Spleen (tissue), 11 donors: ENCODE results near the gene C1orf159. TPM values are rescaled to one million over a fixed set of nuclear protein-coding genes. Genes with fewer than 3 reads are reported as not detected.
A peak's percentile ranks its signal among the peaks of the same experiment; 100 is the strongest.

Source experiments
- DNase-seq: peaks from one replicate; pipeline ENCODE4 v3.0.0-alpha.2; 2020
- H3K27ac ChIP-seq, 8 donors: fragments of 200-600 bp; sonication (generic) in 7 of 8; 1 replicate in 4 of 8; 2 replicates in 4 of 8; pipeline versions ENCODE4 v1.5.0 to v1.8.0; 2016 to 2021; ENCODE audit warnings: inconsistent platforms in 4 of 8, mild to moderate bottlenecking in 4 of 8, moderate library complexity in 1 of 8
- H3K27me3 ChIP-seq, 7 donors: fragments of 200-600 bp; sonication (generic) in 6 of 7; replicated peaks in 1 of 7; 1 replicate in 4 of 7; 2 replicates in 3 of 7; pipeline versions ENCODE4 v1.5.0 to v1.8.0; 2016 to 2021; ENCODE audit warnings: inconsistent platforms in 3 of 7, mild to moderate bottlenecking in 1 of 7
- H3K36me3 ChIP-seq, 6 donors: fragments of 200-600 bp; sonication (generic) in 5 of 6; 1 replicate in 4 of 6; 2 replicates in 2 of 6; pipeline versions ENCODE4 v1.5.0 to v1.8.0; 2016 to 2021; ENCODE audit warnings: inconsistent platforms in 2 of 6
- H3K4me1 ChIP-seq, 6 donors: fragments of 200-600 bp; sonication (generic) in 5 of 6; 1 replicate in 3 of 6; 2 replicates in 3 of 6; pipeline versions ENCODE4 v1.5.0 to v1.8.0; 2016 to 2021; ENCODE audit warnings: inconsistent platforms in 3 of 6
- H3K4me3 ChIP-seq, 8 donors: fragments of 200-600 bp; sonication (generic) in 7 of 8; 1 replicate in 4 of 8; 2 replicates in 4 of 8; pipeline versions ENCODE4 v1.5.0 to v1.8.0; 2016 to 2021; ENCODE audit warnings: inconsistent platforms in 4 of 8, mild to moderate bottlenecking in 4 of 8, moderate library complexity in 2 of 8
- H3K9me3 ChIP-seq, 8 donors: fragments of 200-600 bp; sonication (generic) in 7 of 8; 1 replicate in 4 of 8; 2 replicates in 4 of 8; pipeline versions ENCODE4 v1.5.0 to v1.8.0; 2016 to 2021; ENCODE audit warnings: inconsistent platforms in 4 of 8
- CTCF ChIP-seq, 11 experiments: fragments of 200-600 bp in 7 of 11; fragments of 450-650 bp in 4 of 11; sonication (generic) in 4 of 11; IDR thresholded peaks in 8 of 11; conservative IDR thresholded peaks in 3 of 11; 1 replicate in 7 of 11; 2 replicates in 4 of 11; pipeline versions ENCODE4 v1.4.0 to v1.8.0; 2016 to 2021; ENCODE audit warnings: antibody characterized with exemption in 11 of 11, inconsistent platforms in 4 of 11, mild to moderate bottlenecking in 1 of 11
- POLR2A ChIP-seq, 3 donors: fragments of 450-650 bp; IDR thresholded peaks; one replicate each; pipeline ENCODE4 v1.5.1; 2017; ENCODE audit warnings: antibody characterized with exemption in 3 of 3, mild to moderate bottlenecking in 1 of 3
- POLR2AphosphoS5 ChIP-seq, 3 donors: sonication (generic); formaldehyde crosslinking; IDR thresholded peaks; one replicate each; pipeline ENCODE4 v1.5.1; 2017; ENCODE audit warnings: antibody characterized with exemption in 3 of 3
- WGBS, 5 donors: extraction: QIAGEN DNeasy Blood & Tissue Kit in 3 of 5; methylation state at CpG; one replicate each; pipeline versions ENCODE4 v1.1.5 to v1.1.7; 2013 to 2018; 5-methylcytosine and 5-hydroxymethylcytosine counted together
- intact Hi-C: fragments of 100-400 bp; cut with DNase I; formaldehyde crosslinking; loops from one replicate; pipeline ENCODE4 v1.15.0; 2023; ENCODE audit warnings: low total_unique reads
- polyA plus RNA-seq, 3 donors: library from polyadenylated mRNA; stranded (reverse); fragments of 200-250 nt; gene quantifications; one replicate each; pipeline ENCODE4 v1.2.1, GENCODE V29; 2013
- total RNA-seq, 7 donors: library from RNA; depleted of rRNA in 3 of 7; stranded (reverse); fragments of >200 nt in 3 of 7; fragmentation: NEBNext Ultra II Directional in 4 of 7; extraction: Animal tissue kit (Norgen Biotek cat#: 25700) in 4 of 7; gene quantifications; one replicate each; pipeline versions ENCODE4 v1.1.0 to v1.2.1, GENCODE V29; 2016 to 2021
- donor health status: healthy with polysubstance abuse.
- donor health status: DM: no; HTN: no; CAD: no; lungs with moderate emphysema.
- donor health status: DM: no; HTN: no; CAD: no.
- donor health status: Bipolar disorder and iron deficiency.
- donor health status: healthy.
- donor health status: DM: no; HTN: no; CAD: no.
- donor health status: DM: yes; HTN: yes; CAD: no.

The C1orf159 gene
- total and polyA plus RNA-seq, 10 donors, result 8.5 to 25.7 (median 18.8) TPM

- DNase-seq, result no peak
- H3K36me3 ChIP-seq, result no peaks in the 10 kb centered on the region
- TF ChIP-seq POLR2AphosphoS5 (IDR thresholded peaks at IDR 0.05) (no peak), POLR2A (IDR thresholded peaks at IDR 0.05) (no peak), CTCF (IDR thresholded peaks at IDR 0.05 in 8 of 11, conservative IDR thresholded peaks at IDR 0.05 in 3 of 11) (no peak)
- no peak overlapping the region for H3K4me3 ChIP-seq
- intact Hi-C loops, result loop anchor here (5.0 kb wide), 1 partner anchor 75 kb away; no protein-coding TSS in a partner anchor
- no peak overlapping the region for H3K27ac ChIP-seq
- H3K27me3 ChIP-seq, result peaks cover 0 to 89% (median 69%) of the 10 kb centered on the region in 7 donors
- H3K4me1 ChIP-seq, result peaks cover 17 to 53% (median 35%) of the 10 kb centered on the region in 6 donors
- H3K9me3 ChIP-seq, result no peaks in the 10 kb centered on the region
- 29 to 36% (median 31%) methylated on average over 21 to 29 of the region's 29 CpGs for WGBS, 5 donors
Measured at GRCh38 chr1:1062348-1063163, 53.3 kb downstream of the C1orf159 start.

GRCh38 chr1:1061682-1062345 lies 54.1 kb downstream of the C1orf159 start:
- no peak for DNase-seq
- TF ChIP-seq POLR2A (IDR thresholded peaks at IDR 0.05) (no peak), CTCF (IDR thresholded peaks at IDR 0.05 in 8 of 11, conservative IDR thresholded peaks at IDR 0.05 in 3 of 11) (no peak), POLR2AphosphoS5 (IDR thresholded peaks at IDR 0.05) (no peak)
- intact Hi-C loops, result loop anchor here (5.0 kb wide), 1 partner anchor 75 kb away; no protein-coding TSS in a partner anchor
- no peaks in the 10 kb centered on the region for H3K36me3 ChIP-seq
- H3K27ac ChIP-seq, result no peak overlapping the region
- H3K27me3 ChIP-seq, result peaks cover 0 to 89% (median 71%) of the 10 kb centered on the region in 7 donors
- 46 to 70% (median 55%) methylated on average over 10 to 16 of the region's 18 CpGs for WGBS, 5 donors
- H3K4me1 ChIP-seq, result peaks cover 17 to 51% (median 35%) of the 10 kb centered on the region in 6 donors
- H3K9me3 ChIP-seq, result no peaks in the 10 kb centered on the region
- no peak overlapping the region for H3K4me3 ChIP-seq

GRCh38 chr1:1060281-1061000 lies 55.4 kb downstream of the C1orf159 start:
- no peak for DNase-seq
- intact Hi-C loops, result loop anchor here (5.0 kb wide), 1 partner anchor 73 kb away; no protein-coding TSS in a partner anchor
- no peak overlapping the region for H3K27ac ChIP-seq
- no peaks in the 10 kb centered on the region for H3K9me3 ChIP-seq
- TF ChIP-seq POLR2AphosphoS5 (IDR thresholded peaks at IDR 0.05), result no peak
- TF ChIP-seq POLR2A (IDR thresholded peaks at IDR 0.05), result no peak
- no peak for TF ChIP-seq CTCF (IDR thresholded peaks at IDR 0.05 in 8 of 11, conservative IDR thresholded peaks at IDR 0.05 in 3 of 11)
- H3K4me3 ChIP-seq, result peak overlapping the region in 3 of 8 donors; percentile 56 to 87 (median 70)
- peaks cover 17 to 51% (median 35%) of the 10 kb centered on the region in 6 donors for H3K4me1 ChIP-seq
- H3K36me3 ChIP-seq, result no peaks in the 10 kb centered on the region
- WGBS, 5 donors, result 52 to 58% (median 53%) methylated on average over 38 of the region's 38 CpGs
- H3K27me3 ChIP-seq, result peaks cover 0 to 85% (median 71%) of the 10 kb centered on the region in 7 donors
